Right forelimb (tissue), 1 donor: ENCODE results near the gene NRARP.
"Not testable (repeated sequence)": the region's sequence is repeated elsewhere in the genome, so short reads cannot be mapped to it uniquely, and the experiment has no call there.

Source experiments
- DNase-seq: peaks from one replicate; pipeline ENCODE4 v3.0.0-alpha.2; 2018

Gene NRARP

GRCh38 chr9:137302118-137302448 lies at the start of gene NRARP:
Gene NRARP, minus strand, starts transcription at chr9:137302271. Its CDS starts 343 bp downstream, at chr9:137301928.
- DNase-seq: peak; percentile 89

- DNase-seq: no peak
These were observed 48.9 kb upstream of the NRARP start for GRCh38 chr9:137350696-137351584.

- DNase-seq: no peak
These were observed 47.5 kb upstream of the NRARP start for GRCh38 chr9:137349471-137350033.

GRCh38 chr9:137348769-137349470 lies 46.8 kb upstream of the NRARP start:
- no peak for DNase-seq

GRCh38 chr9:137347928-137348327 lies 45.9 kb upstream of the NRARP start:
- DNase-seq: no peak

- DNase-seq: no peak
These were observed 40.4 kb upstream of the NRARP start for GRCh38 chr9:137342482-137342881.

GRCh38 chr9:137341227-137341626 lies 39.2 kb upstream of the NRARP start:
- DNase-seq: no peak

- DNase-seq: not testable (repeated sequence)
These were observed 37.9 kb upstream of the NRARP start for GRCh38 chr9:137339908-137340462.

GRCh38 chr9:137339045-137339907 lies 37.2 kb upstream of the NRARP start:
- DNase-seq: no peak

- no peak for DNase-seq
These were observed 34.7 kb upstream of the NRARP start for GRCh38 chr9:137336735-137337134.

- no peak for DNase-seq
These were observed 31.1 kb upstream of the NRARP start for GRCh38 chr9:137333016-137333671.

- DNase-seq: no peak
These were observed 29.9 kb upstream of the NRARP start for GRCh38 chr9:137331929-137332328.

- DNase-seq: no peak
These were observed 28.6 kb upstream of the NRARP start for GRCh38 chr9:137330689-137331088.

GRCh38 chr9:137329590-137329989 lies 27.5 kb upstream of the NRARP start:
- not testable (repeated sequence) for DNase-seq

- not testable (repeated sequence) for DNase-seq
These were observed 25.8 kb upstream of the NRARP start for GRCh38 chr9:137327641-137328550.

- DNase-seq: no peak
These were observed 24.5 kb upstream of the NRARP start for GRCh38 chr9:137326445-137327065.

GRCh38 chr9:137325799-137326198 lies 23.7 kb upstream of the NRARP start:
- no peak for DNase-seq

GRCh38 chr9:137325124-137325523 lies 23.1 kb upstream of the NRARP start:
- DNase-seq: no peak

GRCh38 chr9:137323531-137324331 lies 21.7 kb upstream of the NRARP start:
- DNase-seq: no peak
